Left lung (tissue), 10 donors: ENCODE measurements around the gene F5. TPM values are rescaled to one million over a fixed set of nuclear protein-coding genes. Genes with fewer than 3 reads are reported as not detected.

Source experiments
- ATAC-seq: fragments of 200-7000 bp; cut with Tn5 transposase; one replicate; pipeline ENCODE4 v1.9.1; 2020; ENCODE audit warnings: moderate library complexity
- DNase-seq, 4 donors: peaks; one replicate each; pipeline ENCODE4 v3.0.0-alpha.2; 2013 to 2020
- H3K27ac ChIP-seq, 2 donors: fragments of 200-600 bp; sonication (generic) in 1 of 2; one replicate each; pipeline versions ENCODE4 v1.5.0 to v1.8.0; 2020 to 2021
- H3K27me3 ChIP-seq, 2 donors: fragments of 200-600 bp; sonication (generic) in 1 of 2; one replicate each; pipeline versions ENCODE4 v1.5.0 to v1.8.0; 2020 to 2021
- H3K36me3 ChIP-seq, 2 donors: fragments of 200-600 bp; sonication (generic) in 1 of 2; one replicate each; pipeline versions ENCODE4 v1.5.0 to v1.8.0; 2020 to 2021
- H3K4me1 ChIP-seq, 2 donors: fragments of 200-600 bp; one replicate each; pipeline ENCODE4 v1.8.0; 2021
- H3K4me3 ChIP-seq, 2 donors: fragments of 200-600 bp; sonication (generic) in 1 of 2; one replicate each; pipeline versions ENCODE4 v1.5.0 to v1.8.0; 2020 to 2021; ENCODE audit warnings: mild to moderate bottlenecking in 1 of 2
- H3K9me3 ChIP-seq, 2 donors: fragments of 200-600 bp; sonication (generic) in 1 of 2; one replicate each; pipeline versions ENCODE4 v1.5.0 to v1.8.0; 2020 to 2021
- intact Hi-C, 2 donors: fragments of 100-400 bp; cut with DNase I; formaldehyde crosslinking; loops; one replicate each; pipeline versions ENCODE4 v1.11.2 to v1.14.2; 2022
- polyA plus RNA-seq, 6 donors: library from polyadenylated mRNA; unstranded; fragments of 120-200 nt; gene quantifications; one replicate each; pipeline ENCODE4 v1.2.1, GENCODE V29; 2013; ENCODE audit not compliant: insufficient read length in 6 of 6
- total RNA-seq, 2 donors: library from RNA; stranded (reverse); fragmentation: NEBNext Ultra II Directional; extraction: Animal tissue kit (Norgen Biotek cat#: 25700); gene quantifications; one replicate each; pipeline ENCODE4 v1.2.1, GENCODE V29; 2021
- TF ChIP-seq, protein P1 (sequence below), 2 donors: fragments of 200-600 bp; sonication (generic) in 1 of 2; IDR thresholded peaks; one replicate each; pipeline versions ENCODE4 v1.5.0 to v1.8.0; 2021; ENCODE audit warnings: antibody characterized with exemption in 2 of 2
- donor health status: DM: no; HTN: yes; CAD: no.
- donor health status: DM: no; HTN: no; CAD: no.

The F5 gene
- total and polyA plus RNA-seq, 8 donors: 0.03 to 7.2 (median 0.23) TPM

DNA sequence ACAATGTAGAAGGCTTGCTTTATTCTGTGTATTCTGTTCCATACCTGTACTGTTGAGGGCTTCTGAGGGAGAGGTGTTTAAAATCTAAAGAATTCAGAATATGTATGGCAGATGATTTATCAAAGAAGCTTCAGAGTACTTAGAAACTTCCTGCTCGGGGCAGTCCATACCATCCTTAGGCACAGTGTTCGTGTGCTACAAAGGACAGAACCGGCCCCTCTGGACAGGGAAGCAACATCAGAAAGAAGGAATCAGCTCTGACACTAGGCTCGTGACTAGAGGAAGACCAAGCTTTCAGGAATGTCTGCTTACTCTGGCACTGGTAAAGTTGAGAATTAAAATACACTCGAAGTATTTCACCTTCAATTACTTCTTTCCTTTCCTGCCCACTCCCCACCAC lies 29.5 kb upstream of the F5 start:
- DNase-seq (no peak), ATAC-seq (no peak)
- intact Hi-C loops: no loop called here
- TF ChIP-seq, protein P1, sequence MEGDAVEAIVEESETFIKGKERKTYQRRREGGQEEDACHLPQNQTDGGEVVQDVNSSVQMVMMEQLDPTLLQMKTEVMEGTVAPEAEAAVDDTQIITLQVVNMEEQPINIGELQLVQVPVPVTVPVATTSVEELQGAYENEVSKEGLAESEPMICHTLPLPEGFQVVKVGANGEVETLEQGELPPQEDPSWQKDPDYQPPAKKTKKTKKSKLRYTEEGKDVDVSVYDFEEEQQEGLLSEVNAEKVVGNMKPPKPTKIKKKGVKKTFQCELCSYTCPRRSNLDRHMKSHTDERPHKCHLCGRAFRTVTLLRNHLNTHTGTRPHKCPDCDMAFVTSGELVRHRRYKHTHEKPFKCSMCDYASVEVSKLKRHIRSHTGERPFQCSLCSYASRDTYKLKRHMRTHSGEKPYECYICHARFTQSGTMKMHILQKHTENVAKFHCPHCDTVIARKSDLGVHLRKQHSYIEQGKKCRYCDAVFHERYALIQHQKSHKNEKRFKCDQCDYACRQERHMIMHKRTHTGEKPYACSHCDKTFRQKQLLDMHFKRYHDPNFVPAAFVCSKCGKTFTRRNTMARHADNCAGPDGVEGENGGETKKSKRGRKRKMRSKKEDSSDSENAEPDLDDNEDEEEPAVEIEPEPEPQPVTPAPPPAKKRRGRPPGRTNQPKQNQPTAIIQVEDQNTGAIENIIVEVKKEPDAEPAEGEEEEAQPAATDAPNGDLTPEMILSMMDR (IDR thresholded peaks at IDR 0.05): no peak
- Histone ChIP-seq H3K9me3 (no peaks in the 10 kb centered on the region), H3K4me1 (peaks cover 0 to 7% of the 10 kb centered on the region in 2 donors), H3K27me3 (no peaks in the 10 kb centered on the region), H3K4me3 (no peak overlapping the region), H3K36me3 (no peaks in the 10 kb centered on the region), H3K27ac (no peak overlapping the region)

DNA sequence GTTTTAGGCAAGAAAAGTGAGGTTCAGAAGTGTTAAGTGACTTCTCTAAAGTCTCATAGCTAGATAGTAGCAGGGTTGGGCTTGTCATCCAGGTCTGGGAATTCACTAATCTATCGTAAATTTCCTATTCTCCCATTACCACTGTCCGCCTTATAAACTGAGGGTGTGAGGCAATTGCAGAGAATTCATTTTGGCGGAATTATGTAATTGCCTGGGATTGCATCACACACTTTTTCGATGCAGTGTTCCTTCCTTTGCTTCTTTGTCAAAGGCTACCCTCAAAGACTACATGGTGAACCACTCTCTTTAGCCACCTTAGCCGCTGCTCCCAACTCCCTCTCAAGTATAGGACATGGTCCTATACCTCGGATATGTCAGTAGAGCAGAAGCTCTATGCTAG lies 24.6 kb upstream of the F5 start:
- TF ChIP-seq, protein P1 (IDR thresholded peaks at IDR 0.05): no peak
- intact Hi-C loops: no loop called here
- no peak overlapping the region for H3K27ac ChIP-seq
- DNase-seq (no peak), ATAC-seq (no peak)
- no peaks in the 10 kb centered on the region for H3K36me3 ChIP-seq
- no peaks in the 10 kb centered on the region for H3K27me3 ChIP-seq
- H3K9me3 ChIP-seq: no peaks in the 10 kb centered on the region
- H3K4me3 ChIP-seq: no peak overlapping the region
- H3K4me1 ChIP-seq: peaks cover 0 to 38% of the 10 kb centered on the region in 2 donors

DNA sequence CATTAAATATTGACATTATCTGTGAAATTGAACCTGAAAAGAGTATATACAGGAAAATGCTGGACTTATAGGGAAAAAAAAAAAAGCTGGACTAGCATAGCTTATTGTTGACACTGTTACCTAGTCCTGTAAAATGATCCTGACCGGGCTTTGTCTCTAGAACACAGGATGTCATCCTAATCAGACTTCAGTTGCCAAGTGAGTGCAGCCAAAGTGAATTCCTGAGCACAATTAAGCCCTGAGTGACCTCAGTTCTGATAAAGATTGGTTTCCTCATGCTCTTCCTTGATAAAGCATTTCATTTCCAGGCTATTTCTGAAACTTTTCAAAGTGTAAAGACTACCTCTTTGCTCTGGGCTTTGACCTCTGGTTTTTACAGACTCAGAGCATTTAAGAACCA lies 23.8 kb upstream of the F5 start:
- TF ChIP-seq, protein P1 (IDR thresholded peaks at IDR 0.05): no peak
- Histone ChIP-seq H3K27ac (no peak overlapping the region), H3K36me3 (no peaks in the 10 kb centered on the region), H3K4me1 (peaks cover 0 to 45% of the 10 kb centered on the region in 2 donors), H3K9me3 (no peaks in the 10 kb centered on the region), H3K4me3 (no peak overlapping the region), H3K27me3 (no peaks in the 10 kb centered on the region)
- DNase-seq (no peak), ATAC-seq (peak; percentile 37)
- intact Hi-C loops: no loop called here

DNA sequence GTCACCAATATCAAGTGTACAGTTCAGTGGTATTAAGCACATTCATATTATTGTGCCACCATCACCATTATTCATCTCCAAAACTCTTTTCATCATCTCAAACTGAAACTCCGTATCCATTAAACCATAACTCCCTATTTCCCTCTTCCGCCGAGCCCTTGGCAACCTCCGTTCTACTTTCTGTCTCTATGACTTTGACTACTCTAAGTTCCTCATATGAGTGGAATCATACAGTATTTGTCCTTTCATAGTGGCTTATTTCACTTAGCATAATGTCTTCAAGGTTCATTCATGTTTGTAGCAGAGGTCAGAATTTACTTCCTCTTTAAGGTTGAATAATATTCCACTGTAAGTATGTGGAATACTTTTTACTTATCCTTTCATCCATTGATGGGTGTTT lies 21.9 kb upstream of the F5 start:
- intact Hi-C loops: no loop called here
- no peaks in the 10 kb centered on the region for H3K36me3 ChIP-seq
- H3K27me3 ChIP-seq: no peaks in the 10 kb centered on the region
- no peak for DNase-seq
- H3K9me3 ChIP-seq: no peaks in the 10 kb centered on the region
- TF ChIP-seq, protein P1 (IDR thresholded peaks at IDR 0.05): no peak
- no peak for ATAC-seq
- peaks cover 0 to 55% of the 10 kb centered on the region in 2 donors for H3K4me1 ChIP-seq
- H3K27ac ChIP-seq: no peak overlapping the region
- H3K4me3 ChIP-seq: no peak overlapping the region

DNA sequence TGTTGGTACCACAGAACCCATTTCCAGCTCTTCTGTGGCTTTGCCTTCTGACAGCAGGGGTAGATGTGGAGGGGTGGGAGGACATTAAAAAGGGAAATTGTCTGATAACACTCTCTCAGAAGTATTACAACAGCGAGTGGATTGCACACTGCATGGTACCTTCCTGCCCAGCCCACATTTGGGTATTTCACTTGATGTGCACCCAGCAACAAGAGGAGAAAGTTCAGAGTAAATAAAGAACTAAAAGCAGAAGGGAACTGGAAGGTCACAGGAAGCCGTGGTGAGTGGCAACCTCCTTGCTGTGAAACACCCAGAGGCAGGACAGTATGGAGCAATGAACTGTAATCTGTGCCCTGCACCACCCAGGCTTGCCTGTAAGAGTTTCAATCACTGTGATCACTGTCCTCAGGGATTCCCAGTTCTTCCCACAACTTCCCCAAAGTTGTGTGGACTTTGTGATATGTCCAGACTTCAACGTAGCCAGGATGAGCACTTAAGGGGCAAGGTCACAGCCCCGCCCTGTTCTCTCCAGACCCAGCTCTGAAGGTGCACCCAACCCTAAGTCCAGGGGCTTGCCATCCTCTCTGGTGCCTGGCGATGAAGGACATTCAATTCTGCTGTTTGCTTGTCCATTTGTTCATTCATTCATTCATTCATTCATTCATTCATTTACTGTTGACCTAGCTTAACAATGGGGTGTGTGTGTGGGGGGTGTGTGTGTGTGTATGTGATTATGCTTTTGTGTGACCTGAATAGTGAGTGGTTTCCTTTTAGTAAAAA lies 18.7 kb upstream of the F5 start:
- Histone ChIP-seq H3K4me3 (no peak overlapping the region), H3K9me3 (no peaks in the 10 kb centered on the region), H3K36me3 (no peaks in the 10 kb centered on the region), H3K27ac (peak overlapping the region in 1 of 2 donors; percentile 78), H3K4me1 (peaks cover 0 to 57% of the 10 kb centered on the region in 2 donors), H3K27me3 (no peaks in the 10 kb centered on the region)
- TF ChIP-seq, protein P1 (IDR thresholded peaks at IDR 0.05): no peak
- ATAC-seq (peak; percentile 79), DNase-seq (peak in 1 of 4 donors; percentile 64)
- intact Hi-C loops: loop anchor here in 1 of 2 donors (5.0 kb wide), 1 partner anchor 107 kb away; the partner anchor contains the start of gene SELL
